Glomerular endothelial cell (primary cell): Measurements from ENCODE around the gene GPRIN3. TPM values are rescaled to one million over a fixed set of nuclear protein-coding genes. Genes with fewer than 3 reads are reported as not detected.

Experiments used
- DNase-seq: peaks from one replicate; pipeline ENCODE4 v3.0.0-alpha.2; 2011; ENCODE audit warnings: low read depth, low spot score; ENCODE audit errors: extremely low read depth
- total RNA-seq: library from RNA; depleted of rRNA; stranded (reverse); fragments of >200 nt; gene quantifications from 2 replicates; pipeline ENCODE4 v1.2.3, GENCODE V29; 2015

The GPRIN3 gene
- total RNA-seq, 1 donor from 2014 or later = 22.9 TPM

DNA sequence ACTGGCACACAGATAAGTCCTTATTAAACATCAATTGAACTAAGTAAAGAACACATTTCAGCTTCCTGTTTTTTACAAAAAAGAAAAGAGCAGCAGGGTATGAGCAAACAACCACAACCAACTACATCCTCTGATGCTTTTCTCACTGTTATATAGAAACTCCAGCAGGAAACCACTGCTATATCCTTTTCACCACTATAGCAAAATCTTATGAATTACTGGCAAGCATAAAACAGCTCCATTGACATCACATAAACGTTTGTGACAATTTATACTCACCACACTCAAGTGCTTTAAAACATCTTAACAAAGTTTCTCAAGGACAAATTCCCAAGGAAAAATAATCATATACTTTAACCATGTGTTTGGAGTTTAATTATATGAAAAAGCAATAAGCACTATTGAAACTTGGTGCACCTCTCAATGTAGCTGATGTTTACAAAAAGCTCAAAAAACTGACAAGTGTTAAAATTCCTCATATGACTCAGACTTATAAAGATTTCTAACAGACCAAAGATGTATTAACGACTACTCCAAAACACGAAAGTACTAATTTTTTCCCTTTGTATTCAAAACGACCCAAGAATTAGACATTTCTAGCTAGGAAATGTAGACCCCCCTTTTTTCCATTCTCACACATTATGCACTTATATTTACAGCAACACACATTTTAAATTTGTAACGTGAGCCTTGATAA lies 12.9 kb downstream of the GPRIN3 start:
- no peak for DNase-seq

DNA sequence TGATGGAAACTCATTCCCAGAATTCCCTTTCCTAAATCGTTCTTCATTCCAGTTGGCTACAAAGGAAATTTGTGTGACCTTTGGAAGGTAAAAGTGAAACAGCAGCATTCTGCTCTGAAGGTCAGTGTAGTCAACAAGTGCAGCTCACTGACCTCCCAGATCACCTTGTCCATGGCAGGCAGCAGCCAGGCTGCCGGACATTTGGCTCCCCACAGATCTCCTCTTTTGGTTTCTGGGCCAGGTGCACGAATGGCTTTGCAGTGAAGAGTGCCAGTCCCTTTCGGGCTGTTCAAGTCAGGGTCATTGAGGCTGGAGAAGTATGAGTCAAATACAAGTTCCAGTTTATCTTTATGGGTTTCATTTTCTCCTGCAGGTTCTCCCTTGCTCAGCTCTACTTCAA lies 14.3 kb downstream of the GPRIN3 start:
- no peak for DNase-seq

DNA sequence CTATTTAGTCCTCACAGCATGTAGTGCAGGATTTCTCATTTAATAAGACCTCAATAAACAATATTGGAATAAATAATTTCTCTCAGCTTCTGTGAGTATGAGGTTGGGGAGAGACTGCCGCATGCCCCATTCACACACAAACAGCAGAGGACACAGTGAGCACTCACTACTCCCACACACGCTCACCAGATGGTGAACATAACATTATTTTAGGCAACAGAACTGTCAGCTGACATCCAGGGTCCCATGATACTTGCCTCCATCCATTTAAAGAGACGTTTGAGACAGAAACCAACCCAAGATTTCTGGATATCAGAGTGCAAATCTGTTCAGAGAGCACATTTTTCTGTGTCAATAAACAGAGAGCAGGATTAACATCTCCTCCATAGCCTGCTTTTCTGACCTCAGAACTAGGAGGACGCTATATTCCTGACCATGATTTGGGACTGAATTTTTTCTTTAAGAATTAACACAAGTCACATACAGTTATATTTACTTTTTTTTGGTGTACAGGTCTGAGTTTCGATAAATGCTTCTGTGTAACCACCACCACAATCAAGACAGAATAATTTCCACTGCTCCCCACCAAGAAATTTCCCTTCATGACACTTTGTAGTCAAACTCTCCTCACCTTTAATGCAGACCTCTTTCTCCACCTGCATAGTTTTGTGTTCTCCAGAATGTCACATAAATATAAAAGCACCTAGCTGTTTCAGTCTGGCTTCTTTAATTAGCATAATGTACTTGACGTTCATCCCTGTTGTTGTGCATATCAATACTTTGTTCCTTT lies 16.7 kb downstream of the GPRIN3 start:
- DNase-seq = no peak

DNA sequence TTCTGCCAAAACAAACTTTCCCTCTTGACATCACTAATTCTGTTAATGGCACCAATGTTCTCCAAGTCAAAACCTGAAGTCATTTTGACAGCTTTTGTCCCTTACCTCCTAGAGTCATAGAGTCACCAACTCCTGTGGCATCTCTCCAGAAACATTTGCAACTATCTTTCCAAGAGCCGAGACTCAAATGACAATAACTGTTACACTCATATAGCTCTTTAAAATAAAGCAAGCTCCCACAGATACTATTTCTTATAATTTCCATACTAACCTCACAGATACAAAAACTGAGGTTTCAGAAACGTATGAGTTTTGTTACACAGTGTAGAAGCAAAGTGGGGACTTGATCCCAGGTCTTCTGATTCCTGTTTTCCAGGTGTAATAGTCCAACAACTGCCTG lies 18.3 kb downstream of the GPRIN3 start:
- no peak for DNase-seq

DNA sequence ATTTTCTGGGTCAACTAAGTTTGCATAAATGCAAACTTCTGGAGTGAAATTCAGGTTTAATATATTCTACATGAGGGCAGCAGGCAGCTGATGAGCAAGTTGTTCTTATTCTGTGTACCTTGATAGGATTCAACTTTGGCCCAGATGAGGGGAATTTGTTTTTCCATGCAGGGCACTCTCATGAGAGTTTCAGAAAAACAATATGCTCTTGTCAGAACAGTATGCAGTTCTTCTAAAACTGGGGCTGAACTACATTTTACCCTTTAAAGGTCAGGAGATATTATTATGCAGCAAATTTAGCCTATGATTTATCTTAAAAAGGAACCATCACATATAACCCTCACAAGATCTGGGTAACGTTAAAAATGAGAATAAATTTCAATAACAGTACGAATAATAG lies 19.2 kb downstream of the GPRIN3 start:
- DNase-seq = no peak

DNA sequence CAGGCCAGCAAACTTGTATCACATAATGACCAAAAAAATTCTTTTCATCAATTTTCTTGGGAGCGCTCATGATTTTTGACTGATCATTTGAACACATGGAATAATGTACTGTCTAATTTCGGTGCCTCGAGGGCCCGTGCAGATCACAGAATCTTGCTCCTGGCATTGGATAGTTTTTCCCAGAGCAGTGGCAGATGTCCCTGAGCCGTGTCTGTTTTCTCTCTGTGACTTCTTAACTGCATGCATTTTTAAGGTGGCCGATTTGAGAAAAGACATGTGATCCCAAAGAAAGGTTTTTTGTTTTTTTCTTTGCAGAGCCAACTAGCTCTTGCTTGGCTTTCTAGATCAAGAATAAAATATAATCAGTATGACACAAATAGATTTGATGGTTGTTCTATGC lies 19.7 kb downstream of the GPRIN3 start:
- no peak for DNase-seq

DNA sequence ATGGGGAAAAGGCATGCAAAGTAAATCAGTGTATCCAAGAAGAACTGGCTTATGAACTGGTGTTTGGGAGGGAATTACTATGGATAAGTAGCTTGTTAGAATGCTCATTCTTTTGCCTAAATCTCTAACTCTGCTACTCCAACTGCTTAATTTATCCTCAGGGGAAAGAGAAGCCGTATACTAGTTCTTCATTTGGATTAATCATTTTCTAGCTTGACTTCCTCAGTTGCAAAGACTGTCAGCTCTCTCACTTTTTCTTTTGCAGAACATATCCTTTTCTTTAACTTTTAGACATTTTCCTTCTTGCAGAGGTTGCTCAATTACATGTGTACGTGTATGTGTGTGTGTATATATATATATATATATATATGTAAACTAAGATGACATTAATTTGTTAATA lies 21.9 kb downstream of the GPRIN3 start:
- DNase-seq = no peak

DNA sequence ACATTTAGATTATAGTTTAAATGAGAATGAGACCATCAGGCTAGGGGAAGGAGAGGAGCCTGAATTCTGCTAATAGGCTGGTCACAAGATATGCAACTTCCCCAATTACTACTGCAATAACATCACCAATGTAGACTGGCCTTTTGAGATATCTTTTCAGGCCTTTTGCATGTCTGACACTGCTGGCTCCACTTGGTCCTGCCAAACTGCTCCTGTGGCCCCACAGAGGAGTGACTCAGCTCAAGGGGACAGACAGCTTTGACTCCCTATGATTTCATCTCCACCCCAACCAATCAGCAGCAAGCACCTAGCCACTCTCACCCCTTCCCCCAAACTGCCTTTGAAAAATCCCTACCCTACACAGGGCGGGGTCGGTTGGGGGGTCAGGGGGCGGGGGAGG lies 22.8 kb downstream of the GPRIN3 start:
- no peak for DNase-seq

DNA sequence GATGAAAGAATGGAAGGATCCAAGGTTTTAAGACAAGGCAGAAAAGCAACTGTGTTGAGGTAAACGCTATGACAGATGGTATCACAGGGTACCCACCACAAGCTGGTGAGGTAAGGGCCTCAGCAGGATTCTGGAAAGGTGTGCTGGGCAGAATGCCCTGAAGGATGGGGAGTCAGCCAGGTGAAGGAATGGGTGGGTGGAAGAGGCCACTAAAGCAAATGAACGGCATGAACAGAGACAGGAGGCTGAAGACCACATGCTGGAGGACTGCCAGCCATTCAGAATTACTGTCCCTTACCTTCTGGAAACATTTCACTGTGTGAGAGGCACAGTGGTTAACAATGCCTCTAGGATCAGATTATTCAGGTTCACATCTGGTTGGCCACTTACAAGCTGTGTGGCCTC lies 23.6 kb downstream of the GPRIN3 start:
- DNase-seq = no peak

DNA sequence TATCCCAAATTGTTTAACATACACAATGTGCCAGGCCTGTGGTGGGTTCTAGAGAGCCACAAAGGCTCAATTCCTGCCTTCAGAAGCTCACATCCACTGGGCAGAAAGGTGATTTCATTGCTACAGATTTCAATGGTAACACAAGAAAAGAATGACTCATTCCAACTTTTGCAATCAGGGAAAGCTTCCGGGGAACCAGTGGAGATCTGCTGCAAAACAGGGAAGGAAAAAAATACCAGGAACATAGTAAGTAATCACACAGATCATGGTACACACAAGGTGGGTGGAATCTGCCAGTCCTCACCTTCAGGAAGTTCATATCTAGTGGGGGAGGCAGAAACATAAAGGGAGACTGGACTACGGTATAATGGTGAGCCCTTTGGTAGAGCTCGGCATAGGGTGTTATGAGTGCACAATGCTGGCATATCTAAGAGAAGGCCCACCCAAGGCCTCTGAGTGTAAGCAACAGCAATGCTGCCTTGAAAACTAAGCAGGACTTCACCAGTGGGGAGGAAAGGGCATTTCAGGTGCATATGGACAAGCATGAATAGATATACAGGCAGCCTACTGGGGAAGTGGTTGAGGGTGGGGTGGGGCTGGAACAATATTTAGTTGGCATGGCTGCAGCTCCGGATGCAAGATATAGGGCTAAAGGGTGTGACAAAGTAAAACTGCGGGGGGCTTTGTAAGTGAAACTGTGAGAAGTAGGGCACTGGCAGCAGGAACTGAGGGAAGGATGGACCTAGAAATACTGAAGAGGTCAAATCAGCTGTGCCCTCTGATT lies 24.2 kb downstream of the GPRIN3 start:
- DNase-seq = no peak

DNA sequence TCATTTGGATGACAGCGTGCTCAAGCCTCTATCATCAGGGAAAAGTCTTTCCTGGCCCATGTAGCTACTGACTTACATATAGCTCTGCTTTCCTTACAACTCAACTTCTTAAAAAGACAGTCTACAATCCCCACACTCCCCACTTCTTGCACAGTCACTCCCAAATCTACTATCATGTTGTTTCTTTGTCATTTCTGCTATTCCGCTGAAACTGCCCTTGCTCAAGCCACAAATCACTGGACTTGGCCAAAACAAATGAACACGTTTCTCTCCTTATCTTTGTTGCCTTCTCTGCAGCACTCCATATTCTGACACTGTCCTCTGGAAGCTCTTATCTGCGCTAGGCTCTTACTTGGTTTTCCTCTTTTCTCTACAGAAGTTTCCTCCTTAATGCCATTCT lies 28.2 kb downstream of the GPRIN3 start:
- no peak for DNase-seq

DNA sequence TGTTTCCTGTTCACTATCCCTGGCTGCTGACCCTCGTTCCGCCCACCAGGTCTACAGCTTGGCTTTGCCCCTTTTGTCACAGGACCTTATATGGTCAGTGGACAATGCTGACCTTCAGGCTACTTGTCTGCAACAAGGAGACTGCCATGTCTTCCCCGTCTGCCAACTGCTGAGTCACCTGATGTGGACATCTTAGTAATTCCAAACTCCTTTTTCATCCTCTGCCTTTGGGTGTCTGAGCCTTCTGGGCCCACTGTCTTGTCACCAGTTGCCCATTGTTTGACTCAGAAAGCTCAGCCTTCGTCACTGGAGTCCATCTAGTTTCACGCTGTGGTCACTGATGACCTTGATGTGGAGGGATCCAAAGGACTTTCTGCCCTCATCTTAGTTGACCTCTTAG lies 30.2 kb downstream of the GPRIN3 start:
- no peak for DNase-seq

DNA sequence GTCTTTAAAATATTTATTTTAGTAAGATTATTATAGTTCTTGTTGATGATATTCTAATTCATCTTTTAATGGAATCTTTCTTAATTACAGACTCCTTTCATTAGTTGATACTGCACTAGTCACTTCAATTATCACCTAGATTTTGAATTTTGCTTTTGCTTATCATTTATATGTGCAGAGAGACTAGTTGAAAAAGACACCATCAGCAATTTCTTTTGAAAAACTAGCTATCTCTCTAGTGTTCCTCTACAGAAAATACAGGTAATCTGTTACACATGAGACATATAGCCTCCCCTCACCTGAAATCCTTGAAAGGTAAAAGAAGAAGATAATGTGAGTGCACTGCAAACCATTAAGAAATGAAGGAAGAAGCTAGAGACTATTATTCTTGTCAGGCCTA lies 31.3 kb downstream of the GPRIN3 start:
- DNase-seq = no peak

DNA sequence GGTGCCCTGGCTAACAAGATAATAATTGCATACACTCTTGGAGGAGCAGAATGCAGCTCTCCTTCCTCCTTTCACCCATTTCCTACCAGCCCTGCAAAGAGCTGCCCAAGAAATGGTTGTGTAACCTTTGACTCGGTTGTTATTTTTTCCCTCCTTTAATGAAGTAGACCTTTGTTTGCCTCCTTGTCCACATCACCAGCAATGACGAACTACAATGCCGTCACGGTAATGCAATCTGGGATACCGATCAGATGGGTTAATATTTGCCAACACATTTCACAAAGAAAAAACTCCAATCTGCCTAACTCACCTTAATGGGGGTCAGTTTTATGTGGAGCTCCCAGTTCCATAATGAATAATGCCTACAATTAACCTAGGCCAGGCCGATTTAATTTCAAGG lies 32.0 kb downstream of the GPRIN3 start:
- DNase-seq = no peak

DNA sequence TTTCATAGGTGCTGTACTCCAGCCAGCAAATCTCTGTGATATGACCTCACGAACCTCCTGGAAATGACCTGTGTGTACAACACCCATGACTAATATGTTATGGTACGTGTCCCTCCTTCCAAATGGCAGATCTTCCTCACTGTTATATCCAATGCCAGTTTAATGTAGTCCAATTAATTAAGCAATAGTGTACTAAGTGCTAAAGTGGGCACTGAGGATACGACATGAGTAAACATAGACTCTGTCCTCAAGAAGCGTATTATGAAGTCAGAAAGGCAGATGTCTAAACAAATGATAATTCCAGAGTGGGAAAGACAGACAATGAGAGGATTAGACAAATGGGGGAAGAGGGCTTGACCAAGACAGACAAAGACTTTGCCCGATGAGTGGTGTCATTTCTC lies 33.9 kb downstream of the GPRIN3 start:
- DNase-seq = no peak

DNA sequence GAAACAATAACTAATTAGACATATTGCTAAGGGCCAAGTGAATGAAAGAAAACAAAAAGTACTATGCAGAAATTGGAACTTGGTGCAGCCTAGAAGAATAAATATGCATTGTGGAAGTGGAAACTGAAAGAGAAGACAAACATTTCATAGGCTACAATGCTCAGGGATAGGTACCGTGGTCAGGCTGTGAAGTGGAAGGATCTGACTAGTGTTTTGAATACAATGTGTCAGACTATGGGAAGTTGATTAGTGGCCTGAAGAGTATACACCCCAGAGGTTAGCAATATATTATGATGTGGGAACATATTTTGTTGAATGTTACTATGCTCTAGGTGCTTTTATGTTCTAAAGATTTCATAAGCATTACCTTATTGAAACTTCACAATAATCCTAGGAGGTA lies 36.8 kb downstream of the GPRIN3 start:
- DNase-seq = no peak

DNA sequence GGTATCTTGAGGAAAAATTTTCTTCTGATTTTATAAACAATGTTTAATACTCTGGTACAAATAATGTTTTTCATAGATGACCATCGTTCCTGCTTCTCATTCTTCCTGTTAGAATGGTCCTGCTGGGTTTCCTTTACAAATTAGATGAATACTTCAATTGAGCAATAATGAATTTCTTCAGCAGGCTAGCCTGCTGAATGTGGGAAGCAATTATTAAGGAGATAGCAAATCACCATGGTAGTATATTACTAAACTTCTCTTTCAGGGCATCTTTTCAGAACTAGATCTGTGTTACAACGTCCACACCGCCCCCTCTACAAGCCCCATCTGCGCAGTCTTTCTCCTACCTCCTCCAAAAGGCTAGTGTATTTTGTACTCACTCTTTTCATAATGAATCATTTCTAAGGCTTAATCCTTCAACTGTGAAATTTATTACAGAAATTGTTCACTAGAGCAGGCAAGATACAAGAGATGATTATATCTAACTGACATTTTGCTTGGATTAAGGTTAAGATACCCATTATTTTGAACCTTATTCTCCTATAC lies 38.4 kb downstream of the GPRIN3 start:
- DNase-seq = no peak

DNA sequence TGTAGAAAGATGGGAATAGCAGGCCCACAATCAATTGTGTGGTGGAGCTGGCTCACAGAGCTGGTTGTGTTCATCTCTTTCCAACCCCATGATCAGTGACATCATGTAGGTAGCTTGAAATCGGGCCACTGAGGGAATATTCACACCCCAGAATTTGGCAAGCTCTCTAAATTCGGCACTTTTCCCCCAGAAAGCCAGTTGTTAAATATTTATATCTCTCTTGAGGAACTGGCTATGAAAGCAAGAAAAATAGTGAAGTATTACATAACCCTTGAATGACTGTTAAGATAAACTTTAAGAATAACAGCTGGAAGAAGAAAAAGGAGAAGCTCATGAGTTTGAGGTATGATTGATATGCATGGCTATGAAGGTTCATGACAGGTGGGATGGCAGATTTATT lies 38.9 kb downstream of the GPRIN3 start:
- no peak for DNase-seq

DNA sequence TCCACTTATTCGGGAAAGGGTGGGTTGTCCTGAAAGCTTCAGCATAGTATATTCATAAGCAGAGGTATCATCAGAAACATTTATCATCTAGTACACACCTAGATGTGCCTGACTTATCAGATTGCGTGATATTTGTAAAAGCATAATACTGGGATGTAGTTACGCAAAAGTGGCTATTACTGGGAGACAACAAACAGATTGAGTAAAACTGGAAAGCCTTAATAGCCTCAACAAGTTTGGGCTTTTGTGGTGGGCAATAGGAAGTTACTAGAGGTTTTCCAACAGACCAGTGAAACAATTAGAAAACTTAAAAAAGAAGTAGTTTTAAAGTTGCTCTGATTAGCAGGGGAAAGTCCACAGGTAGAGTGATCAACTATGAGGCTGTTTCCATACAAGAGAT lies 39.8 kb downstream of the GPRIN3 start:
- DNase-seq = no peak

DNA sequence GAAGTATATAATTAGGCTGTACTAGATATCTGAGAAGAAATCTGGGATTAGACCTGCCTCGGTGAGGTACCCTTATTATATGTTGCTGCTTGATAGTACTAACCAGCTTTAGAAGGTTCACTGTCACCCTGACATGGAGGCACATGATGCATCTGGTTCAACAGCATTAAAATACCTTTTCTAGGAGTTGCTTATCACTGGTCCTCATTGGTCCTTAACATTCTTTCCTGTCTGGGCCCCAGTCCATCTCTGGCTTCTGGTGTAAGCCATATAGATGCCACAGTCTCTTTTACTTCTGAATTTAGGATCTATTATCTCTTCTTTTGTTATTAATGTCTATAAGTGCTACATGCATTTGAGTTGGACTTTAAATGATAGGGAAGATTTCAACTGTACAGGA lies 40.2 kb downstream of the GPRIN3 start:
- DNase-seq = no peak

DNA sequence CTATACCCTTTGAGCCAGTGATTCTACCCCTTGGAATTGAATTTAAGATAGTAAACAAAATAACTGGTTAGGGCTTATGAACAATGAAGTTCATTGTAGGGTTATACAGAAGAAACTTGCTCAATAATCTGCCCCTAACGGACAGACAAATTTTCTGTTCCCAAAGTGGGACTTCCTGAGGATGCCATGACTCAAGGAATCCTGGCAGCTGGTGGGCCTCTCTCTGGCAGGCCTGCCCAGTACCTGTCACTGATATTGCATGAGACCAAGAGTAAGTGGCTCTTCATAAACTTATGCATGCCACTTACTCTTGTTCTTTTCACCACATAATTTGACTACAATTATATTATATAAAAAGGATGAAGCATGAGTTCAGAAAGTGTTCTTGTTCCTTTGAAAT lies 41.5 kb downstream of the GPRIN3 start:
- DNase-seq = peak; percentile 18
